HCT116 (cell line): Measurements from ENCODE around the gene PLA2G2F. TPM values are rescaled to one million over a fixed set of nuclear protein-coding genes. Genes with fewer than 3 reads are reported as not detected.

Experiments used
- ATAC-seq: fragments of 200-7000 bp; cut with Tn5 transposase; 2 replicates; pipeline ENCODE4 v1.9.1; 2020; ENCODE audit warnings: mild to moderate bottlenecking, moderate library complexity
- BruUV-seq: library from RNA; stranded (reverse); fragments of 400-500 nt; replicated peaks from 2 replicates; lab custom pipeline; 2021; lab: Mats Ljungman, UMichigan
- CTCF ChIA-PET: fragments of 300-600 bp; sonication (Branson Sonifier 250); formaldehyde crosslinking; loops from one replicate; lab custom pipeline; 2021; ENCODE audit warnings: antibody characterized with exemption; lab: Charles Lee
- POLR2A ChIA-PET: fragments of 300-600, 350-600 bp; sonication (Branson Sonifier 250); formaldehyde crosslinking; loops from one replicate; lab custom pipeline; 2021; ENCODE audit warnings: antibody characterized with exemption; lab: Charles Lee
- RAD21 ChIA-PET, 2 experiments: fragments of 300-600 bp; sonication (Branson Sonifier 250); formaldehyde crosslinking; loops; one replicate each; lab custom pipeline; 2023; ENCODE audit warnings: low total read pairs in 2 of 2; ENCODE audit not compliant: uncharacterized antibody in 2 of 2, unreplicated experiment in 2 of 2, low non-redundant PET in 1 of 2; lab: Charles Lee
- DNase-seq: peaks from one replicate; pipeline ENCODE4 v3.0.0-alpha.2; 2010; ENCODE audit warnings: low read depth, low spot score
- H2AFZ ChIP-seq: fragments of 200-600 bp; shearing (Covaris generic), sonication (generic); 2 replicates; pipeline ENCODE4 v1.6.1; 2017; ENCODE audit warnings: low read depth, mixed run types, mixed read lengths, antibody characterized with exemption, low read length; ENCODE audit not compliant: poor library complexity, severe bottlenecking
- H3K27ac ChIP-seq: 2 replicates; pipeline ENCODE4 v1.5.1; 2012; ENCODE audit warnings: low read depth, low read length
- H3K27me3 ChIP-seq: fragments of 200-600 bp; sonication (generic); 2 replicates; pipeline ENCODE4 v1.6.1; 2016; ENCODE audit warnings: mixed run types, low read length, mixed read lengths; ENCODE audit not compliant: insufficient read depth
- H3K36me3 ChIP-seq, 2 experiments: fragments of 200-500 bp in 1 of 2; fragments of 200-600 bp in 1 of 2; sonication (Bioruptor generic) in 1 of 2; sonication (generic) in 1 of 2; 2 replicates each; pipeline versions ENCODE4 v1.5.1 to v1.6.1; 2014 to 2016; ENCODE audit warnings: low read length in 2 of 2, inconsistent platforms in 1 of 2, mixed read lengths in 1 of 2, mixed run types in 1 of 2; ENCODE audit not compliant: insufficient read depth in 2 of 2, control insufficient read depth in 1 of 2
- H3K4me1 ChIP-seq, 2 experiments: fragments of 200-600 bp in 1 of 2; sonication (generic) in 1 of 2; 2 replicates each; pipeline versions ENCODE4 v1.5.1 to v1.6.1; 2012 to 2017; ENCODE audit warnings: low read length in 2 of 2, inconsistent platforms in 1 of 2, mild to moderate bottlenecking in 1 of 2, mixed read lengths in 1 of 2, mixed run types in 1 of 2, moderate library complexity in 1 of 2; ENCODE audit not compliant: insufficient read depth in 2 of 2, control insufficient read depth in 1 of 2
- H3K4me2 ChIP-seq: fragments of 200-600 bp; sonication (generic); 2 replicates; pipeline ENCODE4 v1.6.1; 2017; ENCODE audit warnings: mixed run types, low read length, mixed read lengths
- H3K4me3 ChIP-seq, 2 experiments: fragments of 200-600 bp in 1 of 2; sonication (generic) in 1 of 2; replicated peaks in 1 of 2; 2 replicates each; pipeline ENCODE4 v1.5.1; 2011 to 2016; ENCODE audit warnings: low read length in 2 of 2, control low read depth in 1 of 2, low read depth in 1 of 2, mild to moderate bottlenecking in 1 of 2, mixed read lengths in 1 of 2, mixed run types in 1 of 2
- H3K79me2 ChIP-seq: fragments of 200-600 bp; sonication (generic); 2 replicates; pipeline ENCODE4 v1.6.1; 2017; ENCODE audit warnings: mild to moderate bottlenecking, mixed run types, low read length, moderate library complexity, mixed read lengths; ENCODE audit not compliant: insufficient read depth
- H3K9ac ChIP-seq: fragments of 200-600 bp; sonication (generic); 2 replicates; pipeline ENCODE4 v1.6.1; 2016; ENCODE audit warnings: low read length, mixed read lengths
- H3K9me2 ChIP-seq: fragments of 200-600 bp; sonication (generic), shearing (Covaris generic); 2 replicates; pipeline ENCODE4 v1.6.1; 2017; ENCODE audit warnings: mixed run types, mild to moderate bottlenecking, moderate library complexity; ENCODE audit not compliant: insufficient read depth
- H3K9me3 ChIP-seq, 2 experiments: fragments of 200-500 bp in 1 of 2; fragments of 200-600 bp in 1 of 2; sonication (Bioruptor generic) in 1 of 2; sonication (generic) in 1 of 2; 2 replicates each; pipeline ENCODE4 v1.6.1; 2014 to 2017; ENCODE audit warnings: low read length in 2 of 2, mixed read lengths in 2 of 2, inconsistent platforms in 1 of 2, low read depth in 1 of 2, mild to moderate bottlenecking in 1 of 2, mixed run types in 1 of 2, moderate library complexity in 1 of 2; ENCODE audit not compliant: control insufficient read depth in 1 of 2, insufficient read depth in 1 of 2
- H4K20me1 ChIP-seq: fragments of 200-600 bp; sonication (generic), shearing (Covaris generic); 2 replicates; pipeline ENCODE4 v1.6.1; 2017; ENCODE audit warnings: mixed run types, mild to moderate bottlenecking, moderate library complexity; ENCODE audit not compliant: insufficient read depth
- ATF3 ChIP-seq: IDR thresholded peaks from 2 replicates; pipeline ENCODE4 v1.6.1; 2012
- CBX3 ChIP-seq: IDR thresholded peaks from 2 replicates; pipeline ENCODE4 v1.6.1; 2012; ENCODE audit warnings: low read depth
- CEBPB ChIP-seq: IDR thresholded peaks from 2 replicates; pipeline ENCODE4 v1.6.1; 2012; ENCODE audit warnings: low read depth
- CTCF ChIP-seq, 3 experiments: fragments of 200-600 bp in 1 of 3; sonication (generic) in 1 of 3; IDR thresholded peaks in 2 of 3; conservative IDR thresholded peaks in 1 of 3; 2 replicates each; pipeline ENCODE4 v1.5.1; 2012 to 2017; ENCODE audit warnings: low read depth in 2 of 3, low read length in 2 of 3, antibody characterized with exemption in 1 of 3, borderline replicate concordance in 1 of 3, control low read depth in 1 of 3, mild to moderate bottlenecking in 1 of 3, mixed read lengths in 1 of 3, mixed run types in 1 of 3, moderate library complexity in 1 of 3; ENCODE audit not compliant: insufficient read depth in 1 of 3
- JUND ChIP-seq: IDR thresholded peaks from 2 replicates; pipeline ENCODE4 v1.6.1; 2012
- POLR2AphosphoS5 ChIP-seq: IDR thresholded peaks from 2 replicates; pipeline ENCODE4 v1.6.1; 2011; ENCODE audit warnings: mild to moderate bottlenecking, low read depth, low read length, moderate library complexity
- RAD21 ChIP-seq: IDR thresholded peaks from 2 replicates; pipeline ENCODE4 v1.6.1; 2012; ENCODE audit warnings: low read depth, mild to moderate bottlenecking
- SP1 ChIP-seq: IDR thresholded peaks from 2 replicates; pipeline ENCODE4 v1.6.1; 2012; ENCODE audit warnings: low read depth
- SRF ChIP-seq: IDR thresholded peaks from 2 replicates; pipeline ENCODE4 v1.6.1; 2012; ENCODE audit warnings: low read depth
- YY1 ChIP-seq: IDR thresholded peaks from 2 replicates; pipeline ENCODE4 v1.6.1; 2011; ENCODE audit warnings: low read length, low read depth, moderate library complexity, mild to moderate bottlenecking; ENCODE audit not compliant: insufficient replicate concordance; ENCODE audit errors: extremely low read depth
- ZBTB33 ChIP-seq: IDR thresholded peaks from 2 replicates; pipeline ENCODE4 v1.6.1; 2011; ENCODE audit warnings: mild to moderate bottlenecking, low read length, moderate library complexity; ENCODE audit not compliant: insufficient replicate concordance; ENCODE audit errors: extremely low read depth
- ZFX ChIP-seq: fragments of 450-650 bp; IDR thresholded peaks from 2 replicates; pipeline ENCODE4 v1.6.1; 2017
- ZNF274 ChIP-seq: fragments of 200-500 bp; sonication (Bioruptor generic); IDR thresholded peaks from 2 replicates; pipeline ENCODE4 v1.6.1; 2014; ENCODE audit warnings: mild to moderate bottlenecking, low read depth, low read length, inconsistent platforms
- intact Hi-C: fragments of 100-400 bp; cut with micrococcal nuclease; formaldehyde crosslinking; loops from 2 replicates; pipeline ENCODE4 v1.10.0; 2022
- total RNA-seq: library from RNA; stranded (reverse); gene quantifications from one replicate; pipeline ENCODE4 v1.2.1, GENCODE V29; 2021; ENCODE audit not compliant: unreplicated experiment

Gene PLA2G2F
- total RNA-seq, 1 experiment from 2014 or later = 0.12 TPM

- POLR2A ChIA-PET = no interaction called here
- no peaks in the 10 kb centered on the region for H3K9me3 ChIP-seq
- intact Hi-C loops = no loop called here
- no peak for DNase-seq
- no peaks in the 10 kb centered on the region for H3K9me2 ChIP-seq
- RAD21 ChIA-PET = interaction anchor here in 1 of 2 experiments (0.6 kb wide), 1 partner anchor 160 kb away, joined by 3 read pairs; no protein-coding TSS in a partner anchor
- no peaks in the 10 kb centered on the region for H3K36me3 ChIP-seq
- CTCF ChIA-PET = no interaction called here
- BruUV-seq = no TSS peak
- H4K20me1 ChIP-seq = no peaks in the 10 kb centered on the region
- no peak overlapping the region for H2AFZ ChIP-seq
- H3K27ac ChIP-seq = no peak overlapping the region
- no peak overlapping the region for H3K4me2 ChIP-seq
- TF ChIP-seq RAD21 (no peak), SP1 (no peak), POLR2AphosphoS5 (no peak), ZFX (no peak), ZBTB33 (no peak), YY1 (no peak), ZNF274 (no peak), CEBPB (no peak), SRF (no peak), ATF3 (no peak), CBX3 (no peak), JUND (no peak), CTCF (IDR thresholded peaks at IDR 0.05 in 2 of 3, conservative IDR thresholded peaks at IDR 0.05 in 1 of 3; ENCODE audit: borderline replicate concordance in 1 of 3, insufficient read depth in 1 of 3, low read depth in 2 of 3, low read length in 2 of 3) (no peak)
- no peaks in the 10 kb centered on the region for H3K4me1 ChIP-seq
- no peak overlapping the region for H3K4me3 ChIP-seq
- no peaks in the 10 kb centered on the region for H3K79me2 ChIP-seq
- H3K27me3 ChIP-seq = no peaks in the 10 kb centered on the region
- no peak overlapping the region for H3K9ac ChIP-seq
- ATAC-seq = no peak
Measured at GRCh38 chr1:20180129-20180843, 41.2 kb downstream of the PLA2G2F start.
